GM18519 (cell line): ENCODE data around the gene TARBP1.
"Not testable (repeated sequence)": the region's sequence is repeated elsewhere in the genome, so short reads cannot be mapped to it uniquely, and the experiment has no call there.

ENCODE experiments used
- ATAC-seq: cut with Tn5 transposase; IDR thresholded peaks from one replicate; pipeline ENCODE4 v1.9.1; 2021; ENCODE audit warnings: mild to moderate bottlenecking, moderate library complexity; ENCODE audit not compliant: unreplicated experiment, low FRiP score

TARBP1 gene

GRCh38 chr1:234478481-234479309, at the start of gene TARBP1:
TSS of gene TARBP1 (minus strand) at chr1:234479179. CDS start at chr1:234479103, 76 bp downstream.
- ATAC-seq = peak; percentile 37

- ATAC-seq = no peak
These were observed 49.3 kb upstream of the TARBP1 start for GRCh38 chr1:234528074-234528865.

- ATAC-seq = no peak
These were observed 48.4 kb upstream of the TARBP1 start for GRCh38 chr1:234527346-234527745.

- no peak for ATAC-seq
These were observed 47.9 kb upstream of the TARBP1 start for GRCh38 chr1:234526922-234527321.

- no peak for ATAC-seq
These were observed 46.3 kb upstream of the TARBP1 start for GRCh38 chr1:234525099-234525799.

- no peak for ATAC-seq
These were observed 42.9 kb upstream of the TARBP1 start for GRCh38 chr1:234521836-234522235.

GRCh38 chr1:234520908-234521817, 42.2 kb upstream of the TARBP1 start:
- no peak for ATAC-seq

- ATAC-seq = no peak
These were observed 40.5 kb upstream of the TARBP1 start for GRCh38 chr1:234519506-234519905.

- no peak for ATAC-seq
These were observed 39.9 kb upstream of the TARBP1 start for GRCh38 chr1:234518876-234519275.

GRCh38 chr1:234518086-234518485, 39.1 kb upstream of the TARBP1 start:
- not testable (repeated sequence) for ATAC-seq

- ATAC-seq = no peak
These were observed 38.3 kb upstream of the TARBP1 start for GRCh38 chr1:234517110-234517802.

- no peak for ATAC-seq
These were observed 36.9 kb upstream of the TARBP1 start for GRCh38 chr1:234515821-234516241.

- ATAC-seq = no peak
These were observed 36.4 kb upstream of the TARBP1 start for GRCh38 chr1:234515411-234515810.

GRCh38 chr1:234512451-234512861, 33.5 kb upstream of the TARBP1 start:
- ATAC-seq = no peak

- no peak for ATAC-seq
These were observed 30.7 kb upstream of the TARBP1 start for GRCh38 chr1:234509457-234510328.

GRCh38 chr1:234507626-234508387, 28.8 kb upstream of the TARBP1 start:
- no peak for ATAC-seq

- no peak for ATAC-seq
These were observed 28.1 kb upstream of the TARBP1 start for GRCh38 chr1:234507089-234507488.

- ATAC-seq = no peak
These were observed 26.8 kb upstream of the TARBP1 start for GRCh38 chr1:234505769-234506102.
